Activated T-helper 1 cell treated with anti-CD3 and anti-CD28 coated beads, Interleukin-12 subunit alpha, Interleukin-12 subunit beta, Interleukin-2, Interleukin-4 antibody, amounts not matched to agents 30 ng/mL and 10 ng/mL and 1 ng/mL, durations not matched to agents 14 hours and 24 hours and 36 hours (primary cell): Measurements from ENCODE around the gene DAPK2. TPM values are rescaled to one million over a fixed set of nuclear protein-coding genes. Genes with fewer than 3 reads are reported as not detected.

Source experiments
- DNase-seq: peaks from one replicate; pipeline ENCODE4 v3.0.0; 2021; ENCODE audit warnings: low spot score
- H3K27ac Mint-ChIP-seq: one replicate; pipeline ENCODE4 v1.8.0; 2021; ENCODE audit warnings: mild to moderate bottlenecking, mixed read lengths
- H3K27me3 Mint-ChIP-seq: one replicate; pipeline ENCODE4 v1.8.0; 2022; ENCODE audit warnings: mild to moderate bottlenecking, moderate library complexity, mixed read lengths; ENCODE audit not compliant: insufficient read depth
- H3K36me3 Mint-ChIP-seq: one replicate; pipeline ENCODE4 v1.8.0; 2021; ENCODE audit warnings: low read depth, mixed read lengths
- H3K4me1 Mint-ChIP-seq: one replicate; pipeline ENCODE4 v1.8.0; 2021; ENCODE audit warnings: low read depth, mixed read lengths
- H3K4me3 Mint-ChIP-seq: one replicate; pipeline ENCODE4 v1.8.0; 2021; ENCODE audit warnings: mild to moderate bottlenecking, moderate library complexity, mixed read lengths
- H3K9me3 Mint-ChIP-seq: one replicate; pipeline ENCODE4 v1.8.0; 2021; ENCODE audit warnings: mixed read lengths
- intact Hi-C: fragments of 100-400 bp; cut with micrococcal nuclease; formaldehyde crosslinking; loops from one replicate; pipeline ENCODE4 v1.15.1; 2024
- total RNA-seq: library from RNA; stranded (reverse); gene quantifications from 2 replicates; pipeline ENCODE4 v1.2.3, GENCODE V29; 2022

The DAPK2 gene
- total RNA-seq, 1 donor from 2014 or later, result 8.7 TPM

DNA sequence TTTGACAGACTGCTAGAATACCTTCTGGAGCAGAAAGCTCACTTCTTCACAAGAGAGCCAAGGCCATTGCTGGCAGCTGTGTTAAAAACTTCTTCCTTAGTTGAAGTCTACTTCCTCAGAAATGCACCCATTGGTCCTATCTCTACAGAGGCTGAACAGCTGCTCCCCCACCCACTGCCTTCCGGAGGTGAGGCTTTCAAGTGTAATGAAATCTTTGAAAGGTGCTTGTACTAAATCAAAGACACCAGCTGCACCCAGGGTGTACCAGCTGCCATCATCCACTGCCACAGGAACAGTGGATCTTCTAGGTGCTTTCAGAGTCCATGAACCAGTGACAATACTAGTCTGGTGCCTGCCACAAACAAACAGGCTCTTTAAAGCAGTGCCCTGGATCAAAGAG lies 186.1 kb downstream of the DAPK2 start:
- Mint-ChIP-seq H3K4me3 (peak overlapping the region; percentile 20), H3K4me1 (peaks cover 39% of the 10 kb centered on the region), H3K36me3 (no peaks in the 10 kb centered on the region), H3K27me3 (no peaks in the 10 kb centered on the region), H3K9me3 (no peaks in the 10 kb centered on the region), H3K27ac (peak overlapping the region; percentile 64)
- DNase-seq, result peak; percentile 44
- intact Hi-C loops, result loop anchor here (1.0 kb wide), 1 partner anchor 10 kb away; no protein-coding TSS in a partner anchor

DNA sequence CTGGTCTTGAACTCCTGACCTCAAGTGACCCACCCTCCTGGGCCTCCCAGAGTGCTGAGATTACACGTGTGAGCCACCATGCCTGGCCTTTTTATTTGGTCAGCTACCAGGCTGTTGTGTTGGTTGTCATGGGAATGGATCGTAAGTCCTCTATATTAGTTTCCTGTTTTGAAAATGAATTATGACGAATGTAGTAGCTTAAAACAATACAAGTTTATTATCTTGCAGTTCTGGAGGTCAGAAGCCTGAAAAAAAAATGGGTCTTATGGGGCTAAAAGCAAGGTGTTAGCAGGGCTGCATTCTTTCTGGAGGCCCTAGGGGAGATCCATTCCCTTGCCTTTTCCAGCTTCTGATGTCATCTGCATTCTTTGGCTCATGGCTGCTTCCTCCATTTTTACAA lies 187.4 kb downstream of the DAPK2 start:
- H3K4me3 Mint-ChIP-seq, result no peak overlapping the region
- peaks cover 40% of the 10 kb centered on the region for H3K4me1 Mint-ChIP-seq
- H3K27ac Mint-ChIP-seq, result no peak overlapping the region
- intact Hi-C loops, result no loop called here
- no peaks in the 10 kb centered on the region for H3K9me3 Mint-ChIP-seq
- DNase-seq, result no peak
- no peaks in the 10 kb centered on the region for H3K27me3 Mint-ChIP-seq
- no peaks in the 10 kb centered on the region for H3K36me3 Mint-ChIP-seq

DNA sequence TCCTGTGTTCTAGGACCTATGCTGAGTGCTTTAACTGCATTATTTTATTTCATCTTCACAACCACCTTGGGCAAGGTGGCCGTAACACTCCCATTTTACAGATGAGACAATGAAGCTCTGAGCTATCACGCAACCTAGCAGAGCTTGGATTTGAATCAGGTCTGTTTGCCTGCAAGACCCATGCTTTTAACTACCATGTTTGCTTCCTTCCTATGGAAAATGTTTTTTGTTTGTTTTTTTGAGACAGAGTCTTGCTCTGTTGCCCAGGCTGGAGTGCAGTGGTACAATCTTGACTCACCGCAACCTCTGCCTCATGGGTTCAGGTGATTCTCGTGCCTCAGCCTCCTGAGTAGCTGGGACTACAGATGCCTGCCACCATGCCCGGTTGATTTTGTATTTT lies 187.8 kb downstream of the DAPK2 start:
- Mint-ChIP-seq H3K36me3 (no peaks in the 10 kb centered on the region), H3K4me3 (no peak overlapping the region), H3K27ac (no peak overlapping the region), H3K9me3 (no peaks in the 10 kb centered on the region), H3K27me3 (no peaks in the 10 kb centered on the region), H3K4me1 (peaks cover 40% of the 10 kb centered on the region)
- DNase-seq, result no peak
- intact Hi-C loops, result no loop called here

DNA sequence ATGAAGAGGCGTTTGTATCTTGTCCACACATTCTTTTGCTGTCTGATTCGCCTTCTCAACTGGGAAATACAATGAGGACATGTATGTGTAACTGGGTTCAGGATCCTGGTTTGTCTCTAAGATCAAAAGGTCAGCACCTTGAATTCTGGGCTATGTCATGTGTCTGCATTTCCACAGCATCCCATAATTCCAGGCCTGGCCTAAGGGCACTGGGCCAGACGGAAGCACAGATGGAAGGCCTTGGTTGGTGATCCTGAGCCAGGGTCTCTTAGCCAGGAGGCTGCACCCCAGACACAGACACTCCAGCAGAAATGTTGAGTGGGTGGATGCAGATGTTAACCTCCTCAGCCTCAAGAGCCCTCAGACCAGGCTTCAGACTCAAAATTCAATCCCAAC lies 188.8 kb downstream of the DAPK2 start:
- H3K4me1 Mint-ChIP-seq, result peaks cover 40% of the 10 kb centered on the region
- intact Hi-C loops, result no loop called here
- H3K27ac Mint-ChIP-seq, result no peak overlapping the region
- H3K27me3 Mint-ChIP-seq, result no peaks in the 10 kb centered on the region
- H3K36me3 Mint-ChIP-seq, result no peaks in the 10 kb centered on the region
- no peaks in the 10 kb centered on the region for H3K9me3 Mint-ChIP-seq
- DNase-seq, result no peak
- no peak overlapping the region for H3K4me3 Mint-ChIP-seq

Other genes with a start within 250 kb of the DAPK2 start
- 67.5 and 76.8 TPM in 2 replicates for gene HERC1, start 212.5 kb downstream of the DAPK2 start, total RNA-seq
- gene CIAO2A, start 47.4 kb upstream of the DAPK2 start, total RNA-seq, result 70.1 and 87.1 TPM in 2 replicates
- 139 and 147 TPM in 2 replicates for gene SNX1, start 49.5 kb upstream of the DAPK2 start, total RNA-seq
- gene SNX22, start 105.2 kb upstream of the DAPK2 start, total RNA-seq, result 0.99 and 1.1 TPM in 2 replicates
- 383 and 388 TPM in 2 replicates for gene PPIB, start 116.5 kb upstream of the DAPK2 start, total RNA-seq